ENCODE data around the gene BAHD1.
"Not testable (repeated sequence)": the region's sequence is repeated elsewhere in the genome, so short reads cannot be mapped to it uniquely, and the experiment has no call there.

The BAHD1 gene

DNA sequence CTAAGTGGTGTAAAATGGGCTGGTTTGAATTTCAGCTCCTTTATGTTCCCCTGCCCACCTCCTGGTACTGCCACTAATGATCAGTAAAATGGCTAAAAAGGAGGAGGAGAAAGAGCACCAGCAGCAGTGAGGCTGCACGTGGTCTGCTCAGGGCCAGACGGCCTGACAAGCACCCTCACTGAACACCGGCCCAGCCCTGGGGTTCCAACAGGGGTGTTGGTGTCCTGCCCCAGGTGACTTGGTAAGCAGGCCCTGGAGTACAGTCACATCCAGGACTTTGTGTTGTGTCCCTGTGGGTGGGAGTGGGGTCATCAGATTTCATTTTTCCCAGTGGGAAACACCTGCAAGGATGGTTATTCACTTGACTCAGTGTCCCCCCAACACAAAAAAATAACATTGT is 5.4 kb downstream of the BAHD1 start:
- DNase-seq, result no peak

DNA sequence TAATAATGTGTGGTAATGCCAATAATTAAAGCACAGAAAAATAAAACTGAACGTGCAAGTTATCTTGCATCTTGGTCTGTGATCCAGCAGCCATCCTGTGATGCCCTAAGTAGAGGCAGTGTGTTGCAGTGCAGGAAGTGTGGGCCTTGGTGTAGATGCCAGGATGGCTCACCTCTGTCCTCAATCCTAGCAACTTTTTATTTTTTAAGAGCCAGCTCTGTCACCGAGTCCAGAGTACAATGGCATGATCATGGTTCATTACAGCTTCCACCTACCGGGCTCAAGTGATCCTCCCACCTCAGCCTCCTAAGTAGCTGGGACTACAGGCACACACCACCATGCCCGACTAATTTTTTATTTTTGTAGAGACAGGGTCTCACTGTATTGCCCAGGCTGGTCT is 7.6 kb downstream of the BAHD1 start:
- no peak for DNase-seq

DNA sequence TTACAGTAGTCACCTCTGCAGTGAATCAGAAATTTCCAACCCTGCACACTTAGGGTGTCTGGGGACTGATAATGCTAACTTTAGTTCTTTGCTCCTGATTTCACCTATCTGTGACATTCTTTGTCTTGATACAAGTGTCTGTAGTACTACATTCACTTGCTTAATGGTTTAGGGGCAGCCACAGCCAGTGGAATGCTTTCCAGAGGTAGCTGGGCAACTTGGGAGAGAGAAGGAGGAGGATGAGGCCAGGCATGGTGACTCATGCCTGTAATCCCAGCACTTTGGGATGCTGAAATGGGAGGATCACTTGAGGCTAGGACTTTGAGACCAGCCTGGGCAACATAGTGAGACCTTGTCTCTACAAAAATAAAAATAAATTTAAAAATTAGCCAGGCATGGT is 8.5 kb downstream of the BAHD1 start:
- no peak for DNase-seq

DNA sequence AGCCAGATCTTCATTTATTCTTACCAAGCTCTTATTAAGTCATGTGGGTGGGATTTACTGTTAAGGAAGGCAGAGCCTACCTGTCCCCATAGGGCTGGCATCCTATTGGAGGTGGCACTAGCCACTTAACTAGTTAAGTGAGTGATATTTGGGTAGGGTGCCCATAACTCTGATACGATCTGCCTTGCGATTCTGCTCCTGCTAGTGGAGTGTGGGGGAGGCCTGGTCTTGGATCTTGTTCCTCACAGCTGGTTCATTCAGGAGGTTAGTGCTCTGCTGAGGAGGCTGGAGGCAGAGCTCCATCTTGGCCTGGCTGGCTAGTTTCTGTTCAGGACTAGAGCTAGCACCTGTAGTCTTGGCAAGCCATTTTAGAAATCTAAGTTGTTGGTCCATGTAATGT is 9.3 kb downstream of the BAHD1 start:
- no peak for DNase-seq

DNA sequence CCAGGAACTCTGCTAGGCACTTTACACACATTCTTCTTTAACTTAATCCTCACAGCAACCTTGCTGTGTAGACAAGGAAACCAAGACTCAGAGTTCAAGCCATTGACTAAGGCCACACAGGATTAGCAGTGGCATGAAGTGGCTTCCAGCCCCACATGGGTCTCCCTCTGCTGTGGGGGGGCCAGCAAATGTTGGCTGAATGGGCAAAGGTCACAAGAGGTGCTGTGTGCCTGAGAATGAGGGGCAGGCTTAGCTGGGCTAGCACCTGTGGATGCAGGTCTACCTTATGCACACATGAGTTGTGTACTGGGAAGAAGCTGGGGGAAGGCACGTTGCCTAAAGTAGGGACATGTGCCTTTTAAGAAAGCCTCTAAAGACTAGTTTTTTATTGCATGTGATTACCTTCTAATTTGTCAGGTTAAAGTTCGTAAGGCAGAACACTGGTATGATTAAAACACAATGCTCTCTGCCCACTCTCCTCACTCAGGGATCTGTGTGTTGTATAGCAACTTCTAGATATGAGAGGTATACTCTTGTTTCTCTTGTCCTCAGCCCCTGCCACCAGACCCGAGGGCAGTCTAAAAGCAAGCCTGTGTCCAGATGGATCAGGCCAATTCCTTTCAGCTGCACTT is 10.9 kb downstream of the BAHD1 start:
- no peak for DNase-seq

DNA sequence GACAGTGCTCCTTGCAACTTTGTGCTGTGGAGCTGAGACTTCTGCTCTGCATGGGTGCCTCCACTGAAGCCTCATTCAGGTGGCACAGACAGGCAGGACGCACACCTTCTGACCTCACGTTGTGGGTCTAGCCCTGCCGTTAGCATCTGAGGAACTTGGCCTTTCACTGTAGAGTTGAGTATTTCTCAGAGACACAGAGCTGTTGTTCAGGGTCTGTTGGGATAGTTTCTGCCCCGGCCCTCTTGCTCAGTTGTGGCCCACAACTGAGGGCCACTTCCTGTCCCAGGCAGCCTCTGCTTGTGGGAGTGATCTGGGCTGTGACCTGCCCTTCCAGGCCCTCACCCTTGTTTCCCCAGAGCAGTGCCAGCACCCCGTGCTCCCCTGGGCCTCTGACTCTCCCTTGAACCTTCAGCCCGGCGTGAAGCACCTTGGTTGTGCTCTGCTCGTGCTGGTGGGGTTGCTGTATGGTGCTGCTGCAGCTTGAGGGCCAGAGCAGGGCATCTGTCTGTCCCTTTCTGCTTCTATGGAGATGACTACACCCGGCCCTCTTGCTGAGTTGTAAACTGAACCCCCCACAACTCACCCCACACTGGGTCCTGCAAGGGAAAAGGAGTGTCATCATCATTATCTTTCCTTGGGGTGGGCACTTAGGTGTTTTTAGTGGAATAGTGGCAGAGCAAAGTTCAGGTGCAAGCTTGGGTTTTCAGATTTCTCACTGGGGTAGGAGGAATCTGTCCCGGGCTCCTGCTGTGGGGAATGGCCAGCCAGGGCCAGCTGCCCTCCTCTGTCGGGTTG is 11.7 kb downstream of the BAHD1 start:
- no peak for DNase-seq

DNA sequence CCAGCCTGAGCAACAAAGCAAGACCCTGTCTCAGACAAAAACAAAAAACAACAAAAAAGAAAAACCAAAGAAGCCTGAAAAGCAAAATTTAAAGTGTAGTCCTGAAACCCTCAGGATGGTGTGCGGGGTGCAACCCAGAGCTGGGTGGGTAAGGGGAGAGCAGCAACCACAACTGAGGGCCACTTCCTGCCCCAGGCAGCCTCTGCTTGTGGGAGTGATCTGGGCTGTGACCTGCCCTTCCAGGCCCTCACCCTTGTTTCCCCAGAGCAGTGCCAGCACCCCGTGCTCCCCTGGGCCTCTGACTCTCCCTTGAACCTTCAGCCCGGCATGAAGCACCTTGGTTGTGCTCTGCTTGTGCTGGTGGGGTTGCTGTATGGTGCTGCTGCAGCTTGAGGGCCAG is 13.2 kb downstream of the BAHD1 start:
- DNase-seq, result not testable (repeated sequence)

DNA sequence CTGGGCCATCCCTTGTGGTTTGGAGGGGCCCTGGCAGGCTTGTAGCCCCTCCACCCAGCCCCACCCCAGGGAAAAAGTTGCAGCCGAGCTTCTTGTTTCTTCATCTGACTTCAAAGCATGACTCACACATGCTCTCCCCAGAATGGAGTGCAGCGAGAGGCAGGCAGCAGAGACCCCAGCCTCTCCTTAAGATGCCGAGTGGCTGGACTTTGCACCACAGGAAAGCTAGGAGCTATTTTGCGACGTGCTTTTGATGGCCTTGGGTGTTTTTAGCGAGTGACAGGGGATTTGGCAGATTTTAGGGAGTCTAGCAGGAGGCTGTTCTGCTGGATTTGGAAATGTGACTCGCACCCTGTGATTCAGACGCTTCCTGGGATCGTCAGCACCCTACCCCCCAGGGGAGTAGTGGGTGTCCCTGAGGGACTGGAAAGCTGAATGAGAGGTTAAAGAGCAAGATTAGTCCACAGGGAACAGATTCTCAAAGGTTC is 14.2 kb downstream of the BAHD1 start:
- DNase-seq, result no peak

DNA sequence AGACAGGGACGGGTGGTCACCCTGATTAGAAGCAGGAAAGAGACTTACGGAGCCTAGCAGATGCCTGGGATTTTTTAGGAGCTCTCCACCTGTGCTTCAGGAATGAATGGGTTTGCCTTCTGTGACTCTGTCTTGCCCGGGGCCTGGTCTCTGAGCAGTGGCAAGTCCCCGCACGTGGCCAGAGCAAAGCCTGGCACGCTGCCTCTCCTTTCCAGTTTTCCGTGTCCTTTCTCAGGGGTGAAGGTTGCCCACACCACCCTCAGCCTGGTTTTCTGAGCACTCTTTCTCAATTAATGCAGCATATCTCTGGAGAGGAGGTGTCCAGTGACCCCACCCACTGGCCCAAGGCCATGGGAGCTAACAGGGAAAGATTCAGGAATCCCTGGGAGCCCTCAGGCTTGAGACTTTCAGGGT is 15.6 kb downstream of the BAHD1 start:
- no peak for DNase-seq

DNA sequence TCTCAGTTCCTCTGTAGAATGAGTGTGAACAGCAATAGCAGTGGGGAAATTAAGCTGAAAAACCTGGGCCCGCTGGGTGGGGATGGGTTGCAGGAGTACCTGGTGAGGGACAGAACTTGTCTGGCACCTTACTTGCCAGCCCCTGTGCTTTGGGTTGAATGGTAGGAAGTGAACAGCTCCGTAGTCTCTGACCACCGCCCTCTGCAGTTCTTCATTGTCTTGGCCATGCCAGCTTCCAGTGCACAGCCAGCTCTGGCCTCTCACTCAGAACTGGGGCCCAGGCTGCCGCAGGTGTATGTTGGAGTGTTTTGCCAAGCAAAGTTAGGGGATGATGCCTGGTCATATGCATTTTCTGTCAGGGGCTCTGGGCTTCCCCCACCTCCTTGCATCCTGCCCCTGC is 16.0 kb downstream of the BAHD1 start:
- DNase-seq, result no peak

DNA sequence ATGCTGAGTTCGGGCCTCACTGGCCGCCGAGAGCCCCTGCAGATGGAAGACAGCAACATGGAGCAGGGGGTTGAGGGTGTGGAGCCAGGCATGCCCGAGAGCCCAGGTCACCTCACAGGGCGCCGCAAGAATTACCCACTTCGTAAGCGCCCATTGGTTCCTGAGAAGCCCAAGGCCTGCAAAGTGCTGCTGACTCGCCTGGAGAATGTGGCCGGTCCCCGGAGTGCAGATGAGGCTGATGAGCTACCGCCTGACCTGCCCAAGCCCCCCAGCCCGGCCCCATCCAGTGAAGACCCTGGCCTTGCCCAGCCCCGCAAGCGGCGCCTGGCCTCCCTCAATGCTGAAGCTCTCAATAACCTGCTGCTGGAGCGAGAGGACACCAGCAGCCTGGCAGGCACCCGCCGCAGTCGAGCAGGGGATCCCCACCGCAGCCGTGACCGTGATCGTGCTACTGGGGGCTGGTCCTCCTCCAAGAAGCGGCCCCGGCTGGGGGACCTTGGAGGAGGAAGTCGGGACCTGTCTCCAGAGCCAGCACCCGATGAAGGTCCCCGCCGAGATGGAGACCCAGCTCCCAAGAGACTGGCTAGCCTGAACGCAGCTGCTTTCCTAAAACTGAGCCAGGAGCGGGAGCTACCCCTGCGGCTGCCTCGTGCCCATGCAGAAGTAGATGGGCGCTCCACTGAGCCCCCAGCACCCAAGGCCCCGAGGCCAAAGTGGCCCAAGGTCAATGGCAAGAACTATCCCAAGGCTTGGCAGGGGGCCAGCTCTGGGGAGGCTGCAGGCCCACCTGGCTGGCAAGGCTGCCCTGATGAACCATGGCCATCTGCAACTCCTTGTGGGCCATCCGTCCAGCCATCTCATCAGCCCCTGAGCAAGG is 18.0 kb downstream of the BAHD1 start:
- DNase-seq, result no peak

DNA sequence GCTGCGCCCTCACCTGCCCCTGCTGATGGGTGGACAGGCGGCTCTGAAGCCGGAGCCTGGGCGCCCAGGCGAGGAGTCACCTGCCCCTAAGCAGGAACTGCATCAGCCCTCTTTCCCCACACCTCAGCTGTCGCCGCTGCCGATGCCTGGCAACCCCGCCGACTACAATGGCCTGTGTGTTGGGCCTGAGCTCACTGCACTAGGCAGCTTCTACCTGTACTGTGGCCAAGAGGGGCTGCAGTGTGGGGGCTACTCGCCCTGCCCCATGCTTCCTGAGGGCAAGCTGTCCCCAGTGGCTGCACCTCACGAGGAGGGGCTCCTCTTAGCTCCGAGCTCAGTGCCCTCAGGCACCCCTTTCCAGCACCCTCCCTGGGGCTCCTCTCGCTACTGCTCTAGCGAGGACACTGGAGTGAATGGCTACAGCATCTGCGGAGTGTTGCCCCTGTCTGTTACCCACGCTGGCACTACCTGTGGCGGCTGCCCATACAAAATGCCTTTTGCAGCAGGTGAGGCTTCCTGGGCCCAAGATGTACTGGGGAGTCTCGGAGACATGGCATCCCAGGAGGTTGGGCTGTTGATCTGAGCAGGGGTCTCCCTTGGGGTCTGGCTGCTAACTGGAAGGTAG is 18.8 kb downstream of the BAHD1 start:
- no peak for DNase-seq

DNA sequence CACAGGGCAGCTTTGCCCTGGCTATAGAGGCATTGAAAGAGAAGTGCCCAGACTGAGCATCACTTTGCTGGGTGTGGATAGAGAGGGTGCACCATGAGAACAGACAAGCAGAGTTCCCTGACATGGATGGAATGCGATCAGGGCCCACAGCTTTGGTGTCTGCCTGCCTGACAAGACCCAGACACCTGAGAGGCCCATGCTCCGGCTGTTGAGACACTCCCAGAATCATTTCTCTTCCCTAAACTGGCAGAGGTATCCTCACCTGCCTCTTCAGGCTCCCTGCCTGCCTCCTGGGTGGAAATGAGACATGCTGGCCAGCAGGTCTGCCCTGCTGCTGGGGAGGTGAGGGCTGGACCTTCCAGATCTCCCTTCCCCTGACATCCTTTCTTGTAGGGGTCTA is 19.7 kb downstream of the BAHD1 start:
- DNase-seq, result no peak

DNA sequence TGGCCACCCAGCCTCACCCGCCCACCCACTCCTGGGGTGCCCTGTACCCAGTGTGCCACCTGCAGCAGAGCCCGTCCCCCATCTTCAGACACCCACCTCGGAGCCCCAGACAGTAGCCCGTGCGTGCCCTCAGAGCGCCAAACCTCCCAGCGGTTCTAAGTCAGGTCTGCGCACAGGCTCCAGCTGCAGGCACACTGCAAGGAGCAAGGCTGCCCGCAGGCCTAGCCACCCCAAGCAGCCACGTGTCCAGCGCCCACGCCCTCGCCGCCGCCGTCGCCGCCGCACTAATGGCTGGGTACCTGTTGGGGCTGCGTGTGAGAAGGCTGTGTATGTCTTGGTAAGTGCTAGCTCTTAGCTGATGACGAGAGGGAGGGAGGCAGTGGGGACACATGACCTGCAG is 21.2 kb downstream of the BAHD1 start:
- no peak for DNase-seq

DNA sequence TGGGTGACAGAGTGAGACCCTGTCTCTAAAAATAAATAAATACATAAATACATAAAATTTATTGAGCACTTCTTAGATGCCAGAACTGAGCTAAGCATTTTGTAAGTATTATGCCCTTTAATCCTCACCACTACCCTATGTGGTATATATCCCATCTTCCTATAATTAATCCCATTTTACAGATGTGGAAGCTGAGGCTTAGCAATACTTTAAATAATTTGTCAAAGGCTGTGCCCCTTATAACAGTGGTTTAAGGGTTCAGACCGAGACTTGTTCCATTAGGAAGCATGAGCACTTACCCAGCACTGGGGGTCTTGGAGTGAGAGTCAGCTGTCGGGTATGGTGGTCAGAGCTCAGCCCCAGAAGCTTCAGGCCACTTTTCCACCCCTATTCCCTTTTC is 22.5 kb downstream of the BAHD1 start:
- DNase-seq, result no peak

DNA sequence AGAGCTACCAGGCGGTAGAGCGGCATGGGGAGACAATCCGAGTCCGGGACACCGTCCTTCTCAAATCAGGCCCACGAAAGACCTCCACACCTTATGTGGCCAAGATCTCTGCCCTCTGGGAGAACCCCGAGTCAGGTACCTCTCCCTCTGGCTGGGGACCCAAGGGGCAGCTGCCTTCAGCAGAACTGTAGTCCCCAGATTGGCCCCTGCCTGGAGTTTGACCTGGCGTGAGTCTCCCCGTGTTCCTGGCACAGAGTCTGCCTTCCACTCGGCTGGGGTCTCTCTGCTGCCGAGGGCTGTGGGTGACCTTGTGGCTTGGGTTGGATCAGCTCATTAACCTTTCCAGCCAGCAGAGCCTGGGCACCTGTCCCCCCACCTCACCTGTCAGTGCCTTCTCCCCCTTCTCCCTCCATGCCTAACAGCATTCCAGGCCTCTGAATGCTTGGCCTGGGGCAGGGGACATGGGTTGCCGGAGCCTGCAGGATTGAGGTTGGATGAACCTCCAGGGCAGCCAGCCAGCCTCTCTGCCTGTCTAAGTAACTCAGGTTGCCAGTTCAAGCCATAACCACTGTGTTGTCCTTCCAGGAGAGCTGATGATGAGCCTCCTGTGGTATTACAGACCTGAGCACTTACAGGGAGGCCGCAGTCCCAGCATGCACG is 23.3 kb downstream of the BAHD1 start:
- no peak for DNase-seq

DNA sequence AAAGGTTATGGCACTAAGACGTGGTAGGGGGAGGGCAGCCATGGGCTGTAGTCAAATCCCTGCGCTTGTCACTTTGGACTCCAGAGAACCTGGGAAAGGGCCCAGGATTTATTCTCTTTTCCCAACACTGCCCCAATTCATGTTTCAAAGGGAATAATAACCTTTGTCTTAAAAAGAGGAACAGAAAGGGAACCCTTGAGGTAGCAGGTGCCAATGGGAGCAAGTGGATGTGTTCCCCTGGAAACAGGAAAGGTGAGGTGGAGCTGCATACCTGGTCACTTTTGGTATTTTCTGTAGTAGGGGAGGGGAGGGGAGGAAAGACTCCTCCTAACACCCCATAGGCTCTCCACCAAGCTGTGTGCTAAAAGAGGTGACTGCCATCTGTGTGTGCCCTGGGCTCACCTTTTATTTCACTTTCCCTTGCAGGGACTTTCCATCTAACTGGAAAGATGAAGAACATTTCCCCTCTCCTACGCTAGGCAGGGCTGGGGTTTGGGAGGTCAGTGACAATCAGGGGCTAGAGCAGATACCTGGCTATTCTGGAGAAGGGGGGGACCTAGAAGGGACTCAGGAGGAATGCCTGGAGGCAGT is 23.9 kb downstream of the BAHD1 start:
- no peak for DNase-seq

DNA sequence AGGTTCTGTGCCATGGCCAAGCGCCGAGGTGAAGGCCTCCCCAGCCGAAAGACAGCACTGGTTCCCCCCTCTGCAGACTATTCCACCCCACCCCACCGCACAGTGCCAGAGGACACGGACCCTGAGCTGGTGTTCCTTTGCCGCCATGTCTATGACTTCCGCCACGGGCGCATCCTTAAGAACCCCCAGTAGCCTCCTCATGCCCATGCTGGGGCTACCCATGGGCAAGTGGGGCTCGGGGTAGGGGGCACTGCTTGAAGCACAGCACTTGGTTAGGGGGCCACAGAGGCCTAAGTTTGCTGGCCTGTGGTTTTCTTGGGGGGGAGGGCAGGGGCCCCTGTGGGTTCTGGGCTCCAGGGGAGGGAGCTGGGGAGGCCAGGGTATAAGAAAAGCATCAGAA is 25.2 kb downstream of the BAHD1 start:
- DNase-seq, result no peak

DNA sequence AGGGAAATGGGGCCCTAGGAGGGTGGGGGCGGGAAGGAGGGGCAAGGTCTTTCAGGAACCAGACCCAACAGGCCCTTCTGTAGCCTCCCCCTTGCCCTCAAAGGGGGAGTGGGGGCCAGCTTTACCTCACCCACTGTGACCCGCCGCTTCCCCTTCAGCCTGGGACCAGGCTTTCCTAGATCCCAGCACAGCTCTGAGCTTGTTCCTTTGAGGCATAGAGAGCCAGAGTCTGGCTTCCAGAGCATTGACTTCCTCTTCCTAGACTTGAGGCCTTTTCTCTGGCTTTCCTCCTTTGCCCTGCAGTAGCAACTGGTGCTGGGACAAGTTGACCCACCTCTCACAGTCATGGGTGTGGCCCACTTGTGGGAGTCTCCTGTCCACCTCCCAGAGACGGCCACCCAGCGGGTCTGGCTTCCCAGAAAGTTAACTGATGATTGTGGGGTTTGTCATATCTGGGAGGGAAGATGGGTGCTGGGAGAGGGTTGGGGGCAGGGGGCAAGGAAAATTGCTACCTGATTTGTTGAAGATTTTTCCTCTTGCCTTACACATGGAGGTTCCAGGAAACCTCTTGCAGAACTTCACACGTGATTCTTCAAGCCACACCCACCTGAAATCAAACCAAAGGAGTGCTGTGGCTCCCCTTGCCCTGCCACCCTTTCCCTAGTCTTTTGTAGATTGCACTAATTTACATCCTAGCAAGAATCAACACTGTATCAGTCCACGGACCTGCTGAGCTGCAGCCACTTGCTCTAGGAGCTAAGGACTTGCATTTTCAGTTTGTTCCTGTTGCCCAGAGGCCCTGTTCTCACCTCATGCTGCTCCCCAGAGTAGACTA is 25.9 kb downstream of the BAHD1 start:
- DNase-seq, result no peak

DNA sequence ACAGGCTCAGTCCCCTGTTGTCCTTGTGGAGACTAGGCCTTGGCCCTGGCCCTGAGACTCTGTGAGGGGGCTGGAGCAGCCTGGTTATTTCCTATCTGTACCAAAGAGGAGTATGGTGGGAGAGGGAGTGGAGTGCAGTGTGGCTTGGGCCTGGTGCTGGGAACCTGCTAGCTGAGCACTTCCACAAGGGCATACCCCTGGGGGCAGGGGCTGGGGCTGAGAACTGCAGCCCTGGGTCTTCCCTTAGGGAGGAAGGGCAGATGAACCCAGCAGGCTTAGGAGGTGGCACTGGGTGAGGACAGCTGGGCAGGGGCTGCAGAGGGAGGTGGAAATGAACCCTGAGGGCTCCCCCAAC is 26.5 kb downstream of the BAHD1 start:
- DNase-seq, result no peak

DNA sequence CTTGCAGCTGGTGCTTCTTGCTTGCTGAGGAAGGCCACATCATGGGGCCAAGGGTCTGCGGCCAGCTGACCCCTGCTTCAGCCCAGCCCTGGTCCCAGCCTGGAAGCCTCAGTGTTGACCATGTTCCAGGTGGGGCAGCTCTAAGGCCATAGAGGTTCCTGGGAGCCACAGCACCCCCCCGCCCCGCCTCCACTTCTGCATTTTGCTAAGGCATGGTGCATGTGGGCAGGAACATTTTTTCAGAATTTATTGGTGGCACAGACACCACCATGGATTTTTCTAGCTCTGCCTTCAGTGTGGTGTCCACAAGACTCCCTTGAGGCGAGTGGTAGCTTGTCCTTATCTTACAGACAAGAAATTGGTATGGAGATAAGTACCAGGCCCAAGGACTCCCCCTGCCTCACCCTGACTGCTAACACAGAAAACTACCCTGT is 28.2 kb downstream of the BAHD1 start:
- no peak for DNase-seq

Data from NCI-H1092 (cell line).